Measurements from ENCODE around the gene KCNN4.
"Not testable (repeated sequence)": the region's sequence is repeated elsewhere in the genome, so short reads cannot be mapped to it uniquely, and the experiment has no call there.

KCNN4 gene

GRCh38 chr19:43780706-43781525, at the start of gene KCNN4:
Gene KCNN4, minus strand, starts transcription at chr19:43780973. Its CDS starts 112 bp downstream, at chr19:43780861.
- H2AFZ ChIP-seq (ENCODE audit: low read depth, low read length), result no peak within 1 kb of the TSS; the same call in 1 of the 2 replicates
- H3K9ac ChIP-seq (ENCODE audit: low read length), result peak within 1 kb of the TSS; percentile 97
- TF ChIP-seq CTCF (IDR thresholded peaks at IDR 0.05; ENCODE audit: low read depth, low read length), result no peak
- no peak for TF ChIP-seq EZH2phosphoT487 (IDR thresholded peaks at IDR 0.05; ENCODE audit: low read depth)
- no peaks in the 10 kb centered on the region for H3K9me3 ChIP-seq (ENCODE audit: insufficient read depth, low read length)
- H3K4me2 ChIP-seq (ENCODE audit: low read length), result peak within 1 kb of the TSS; percentile 99
- H3K79me2 ChIP-seq (ENCODE audit: low read length), result peaks cover 57% of the 10 kb centered on the region
- peaks cover 28% of the 10 kb centered on the region for H3K36me3 ChIP-seq (replicated peaks; ENCODE audit: low read depth, low read length)
- H3K4me3 ChIP-seq (ENCODE audit: low read length), result peak within 1 kb of the TSS; percentile 92
- peak within 1 kb of the TSS; percentile 83 for H3K27ac ChIP-seq (ENCODE audit: low read length)
- H3K27me3 ChIP-seq (ENCODE audit: low read depth, low read length), result no peaks in the 10 kb centered on the region
- peaks cover 38% of the 10 kb centered on the region for H4K20me1 ChIP-seq (ENCODE audit: insufficient read depth, low read length)
- peaks cover 66% of the 10 kb centered on the region for H3K4me1 ChIP-seq (ENCODE audit: low read length)

GRCh38 chr19:43826787-43827754, 46.3 kb upstream of the KCNN4 start, which contains the start of gene ZNF283:
Gene ZNF283, plus strand, starts transcription at chr19:43827321. Its CDS starts 6,184 bp downstream, at chr19:43833505.
- Histone ChIP-seq H3K9ac (ENCODE audit: low read length) (peak within 1 kb of the TSS; percentile 46; the same call in 1 of the 2 replicates), H3K36me3 (replicated peaks; ENCODE audit: low read depth, low read length) (no peaks in the 10 kb centered on the region), H3K27ac (ENCODE audit: low read length) (no peak within 1 kb of the TSS), H3K4me2 (ENCODE audit: low read length) (peak within 1 kb of the TSS; percentile 37), H3K4me1 (ENCODE audit: low read length) (no peaks in the 10 kb centered on the region), H3K4me3 (ENCODE audit: low read length) (peak within 1 kb of the TSS; percentile 75), H3K27me3 (ENCODE audit: low read depth, low read length) (no peaks in the 10 kb centered on the region), H3K79me2 (ENCODE audit: low read length) (no peaks in the 10 kb centered on the region), H2AFZ (ENCODE audit: low read depth, low read length) (peak within 1 kb of the TSS; percentile 1; the same call in 1 of the 2 replicates), H3K9me3 (ENCODE audit: insufficient read depth, low read length) (no peaks in the 10 kb centered on the region), H4K20me1 (ENCODE audit: insufficient read depth, low read length) (no peaks in the 10 kb centered on the region)
- TF ChIP-seq CTCF (IDR thresholded peaks at IDR 0.05; ENCODE audit: low read depth, low read length), result no peak
- TF ChIP-seq EZH2phosphoT487 (IDR thresholded peaks at IDR 0.05; ENCODE audit: low read depth), result no peak

GRCh38 chr19:43824572-43824971, 43.8 kb upstream of the KCNN4 start:
- H2AFZ ChIP-seq (ENCODE audit: low read depth, low read length); H3K27me3 ChIP-seq (ENCODE audit: low read depth, low read length); H3K27ac ChIP-seq (ENCODE audit: low read length); H3K4me1 ChIP-seq (ENCODE audit: low read length); H3K4me3 ChIP-seq (ENCODE audit: low read length); H3K79me2 ChIP-seq (ENCODE audit: low read length); H3K4me2 ChIP-seq (ENCODE audit: low read length); H4K20me1 ChIP-seq (ENCODE audit: insufficient read depth, low read length); H3K9me3 ChIP-seq (ENCODE audit: insufficient read depth, low read length); H3K36me3 ChIP-seq (replicated peaks; ENCODE audit: low read depth, low read length); H3K9ac ChIP-seq (ENCODE audit: low read length): not testable (repeated sequence)

GRCh38 chr19:43823856-43824255, 43.1 kb upstream of the KCNN4 start:
- H3K9ac ChIP-seq (ENCODE audit: low read length); H3K36me3 ChIP-seq (replicated peaks; ENCODE audit: low read depth, low read length); H3K79me2 ChIP-seq (ENCODE audit: low read length); H2AFZ ChIP-seq (ENCODE audit: low read depth, low read length); H4K20me1 ChIP-seq (ENCODE audit: insufficient read depth, low read length); H3K4me2 ChIP-seq (ENCODE audit: low read length); H3K27ac ChIP-seq (ENCODE audit: low read length); H3K9me3 ChIP-seq (ENCODE audit: insufficient read depth, low read length); H3K27me3 ChIP-seq (ENCODE audit: low read depth, low read length); H3K4me3 ChIP-seq (ENCODE audit: low read length); H3K4me1 ChIP-seq (ENCODE audit: low read length): not testable (repeated sequence)
